GM12878 (cell line): ENCODE data around the gene DNAJC16. TPM values are rescaled to one million over a fixed set of nuclear protein-coding genes. Genes with fewer than 3 reads are reported as not detected.

ENCODE experiments used
- ATF3 ChIP-seq: IDR thresholded peaks from 2 replicates; pipeline ENCODE4 v1.6.1; 2011; ENCODE audit warnings: low read depth, mild to moderate bottlenecking, low read length, moderate library complexity, borderline replicate concordance; ENCODE audit errors: extremely low read depth
- BCL11A ChIP-seq: IDR thresholded peaks from 2 replicates; pipeline ENCODE4 v1.6.1; 2011; ENCODE audit warnings: low read depth, low read length
- CEBPZ ChIP-seq: fragments of 150-350 bp; IDR thresholded peaks from 2 replicates; pipeline ENCODE4 v1.6.1; 2016; ENCODE audit warnings: low read depth, low read length
- EZH2 ChIP-seq: IDR thresholded peaks from 2 replicates; pipeline ENCODE4 v1.6.1; 2012; ENCODE audit warnings: low read depth, mild to moderate bottlenecking, control low read depth, inconsistent platforms, low read length, borderline replicate concordance; ENCODE audit not compliant: control insufficient read depth
- GABPA ChIP-seq: IDR thresholded peaks from 2 replicates; pipeline ENCODE4 v1.6.1; 2014; ENCODE audit warnings: antibody characterized with exemption, low read depth, mild to moderate bottlenecking, inconsistent platforms
- IKZF1 ChIP-seq: fragments of 450-650 bp; conservative IDR thresholded peaks from 2 replicates; pipeline ENCODE4 v1.6.1; 2017; ENCODE audit warnings: antibody characterized with exemption, mild to moderate bottlenecking
- MAX ChIP-seq: IDR thresholded peaks from 2 replicates; pipeline ENCODE4 v1.6.1; 2012; ENCODE audit warnings: low read depth, low read length, improper control_type of control experiment
- MEF2B ChIP-seq: fragments of 450-650 bp; IDR thresholded peaks from 2 replicates; pipeline ENCODE4 v1.6.1; 2018; ENCODE audit warnings: mild to moderate bottlenecking, moderate library complexity; ENCODE audit not compliant: partially characterized antibody, poor library complexity, severe bottlenecking
- RB1 ChIP-seq: fragments of 450-650 bp; formaldehyde crosslinking; IDR thresholded peaks from 2 replicates; pipeline ENCODE4 v1.6.1; 2017; ENCODE audit warnings: mild to moderate bottlenecking, borderline replicate concordance
- RELA ChIP-seq: fragments of 450-650 bp; IDR thresholded peaks from 2 replicates; pipeline ENCODE4 v1.8.0; 2014; ENCODE audit warnings: borderline replicate concordance; ENCODE audit not compliant: partially characterized antibody
- RFX5 ChIP-seq: IDR thresholded peaks from 2 replicates; pipeline ENCODE4 v1.6.1; 2011; ENCODE audit warnings: low read depth, low read length, improper control_type of control experiment
- TAF1 ChIP-seq: IDR thresholded peaks from 2 replicates; pipeline ENCODE4 v1.6.1; 2011; ENCODE audit warnings: mild to moderate bottlenecking, low read depth, low read length, borderline replicate concordance
- TBL1XR1 ChIP-seq: IDR thresholded peaks from 2 replicates; pipeline ENCODE4 v1.6.1; 2012; ENCODE audit warnings: low read depth, low read length, improper control_type of control experiment
- TCF7 ChIP-seq: IDR thresholded peaks from 2 replicates; pipeline ENCODE4 v1.6.1; 2014; ENCODE audit warnings: antibody characterized with exemption, borderline replicate concordance
- ZNF592 ChIP-seq: fragments of 450-650 bp; IDR thresholded peaks from 2 replicates; pipeline ENCODE4 v1.6.1; 2017; ENCODE audit warnings: mild to moderate bottlenecking, moderate library complexity
- polyA plus RNA-seq, 11 experiments: library from polyadenylated mRNA; depleted of rRNA in 4 of 11; unstranded in 6 of 11; stranded (reverse) in 5 of 11; fragments of >200 nt; fragmentation: Nextera tagmentation in 4 of 11; fragmentation: Illumina TruSeq in 1 of 11; extraction: Ambion mirVana in 4 of 11; extraction: Trizol in 1 of 11; gene quantifications; 1 replicate in 1 of 11; 2 replicates in 10 of 11; pipeline versions ENCODE4 v1.2.1 to v1.2.3, GENCODE V29; 2011 to 2016; ENCODE audit warnings: inconsistent platforms in 2 of 11, missing spikeins in 2 of 11, low read depth in 1 of 11
- total RNA-seq, 4 experiments: library from RNA; depleted of rRNA in 3 of 4; stranded (reverse); fragments of >200 nt in 3 of 4; fragmentation: Illumina TruSeq in 1 of 4; extraction: Trizol in 1 of 4; gene quantifications; 2 replicates each; pipeline versions ENCODE4 v1.2.1 to v1.2.3, GENCODE V29; 2013 to 2021
- TF ChIP-seq, protein P1 (sequence below): fragments of 450-650 bp; IDR thresholded peaks from 2 replicates; pipeline ENCODE4 v1.6.1; 2014; ENCODE audit warnings: mild to moderate bottlenecking
- TF ChIP-seq, protein P2 (sequence below): IDR thresholded peaks from 2 replicates; pipeline ENCODE4 v1.6.1; 2011; ENCODE audit warnings: borderline replicate concordance, low read depth, mild to moderate bottlenecking, moderate library complexity, low read length; ENCODE audit not compliant: insufficient read depth, poor library complexity, severe bottlenecking

The DNAJC16 gene
- total and polyA plus RNA-seq, 10 of the 15 experiments (the other 5 are each of a cell fraction or from before 2014, with no cell fraction given) = 2.4 to 12.7 (median 7.8) TPM

- TF ChIP-seq MAX = peak; percentile 64
- TF ChIP-seq GABPA = no peak
- no peak for TF ChIP-seq EZH2
- no peak for TF ChIP-seq TCF7
- peak; percentile 34 for TF ChIP-seq RELA
- no peak for TF ChIP-seq ZNF592
- no peak for TF ChIP-seq BCL11A
- TF ChIP-seq, protein P1, sequence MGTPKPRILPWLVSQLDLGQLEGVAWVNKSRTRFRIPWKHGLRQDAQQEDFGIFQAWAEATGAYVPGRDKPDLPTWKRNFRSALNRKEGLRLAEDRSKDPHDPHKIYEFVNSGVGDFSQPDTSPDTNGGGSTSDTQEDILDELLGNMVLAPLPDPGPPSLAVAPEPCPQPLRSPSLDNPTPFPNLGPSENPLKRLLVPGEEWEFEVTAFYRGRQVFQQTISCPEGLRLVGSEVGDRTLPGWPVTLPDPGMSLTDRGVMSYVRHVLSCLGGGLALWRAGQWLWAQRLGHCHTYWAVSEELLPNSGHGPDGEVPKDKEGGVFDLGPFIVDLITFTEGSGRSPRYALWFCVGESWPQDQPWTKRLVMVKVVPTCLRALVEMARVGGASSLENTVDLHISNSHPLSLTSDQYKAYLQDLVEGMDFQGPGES = no peak
- no peak; the same call in 1 of the 2 replicates for TF ChIP-seq RB1
- TF ChIP-seq, protein P2, sequence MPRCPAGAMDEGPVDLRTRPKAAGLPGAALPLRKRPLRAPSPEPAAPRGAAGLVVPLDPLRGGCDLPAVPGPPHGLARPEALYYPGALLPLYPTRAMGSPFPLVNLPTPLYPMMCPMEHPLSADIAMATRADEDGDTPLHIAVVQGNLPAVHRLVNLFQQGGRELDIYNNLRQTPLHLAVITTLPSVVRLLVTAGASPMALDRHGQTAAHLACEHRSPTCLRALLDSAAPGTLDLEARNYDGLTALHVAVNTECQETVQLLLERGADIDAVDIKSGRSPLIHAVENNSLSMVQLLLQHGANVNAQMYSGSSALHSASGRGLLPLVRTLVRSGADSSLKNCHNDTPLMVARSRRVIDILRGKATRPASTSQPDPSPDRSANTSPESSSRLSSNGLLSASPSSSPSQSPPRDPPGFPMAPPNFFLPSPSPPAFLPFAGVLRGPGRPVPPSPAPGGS = no peak
- TF ChIP-seq TAF1 = peak; percentile 85; the same call in 1 of the 2 replicates
- no peak for TF ChIP-seq MEF2B
- peak; percentile 94 for TF ChIP-seq IKZF1
- TF ChIP-seq TBL1XR1 = no peak
- TF ChIP-seq CEBPZ = no peak
- no peak for TF ChIP-seq RFX5
- peak; percentile 76; the same call in 1 of the 2 replicates for TF ChIP-seq ATF3
These were observed 90.8 kb downstream of the DNAJC16 start, which contains the start of gene DDI2 (continued) for GRCh38 chr1:15617173-15618076.
